H9 (cell line): Measurements from ENCODE around the gene TEX19. TPM values are rescaled to one million over a fixed set of nuclear protein-coding genes. Genes with fewer than 3 reads are reported as not detected.

Experiments used
- DNase-seq: peaks from one replicate; pipeline ENCODE4 v3.0.0-alpha.2; 2017
- H2AFZ ChIP-seq: one replicate; pipeline ENCODE4 v1.6.1; 2013; ENCODE audit warnings: mild to moderate bottlenecking, low read length, control low read depth, moderate library complexity
- H2AK5ac ChIP-seq: 2 replicates; pipeline ENCODE4 v1.6.1; 2013; ENCODE audit warnings: low read length, control low read depth, mixed read lengths; ENCODE audit not compliant: insufficient read length
- H2BK120ac ChIP-seq: one replicate; pipeline ENCODE4 v1.6.1; 2013; ENCODE audit warnings: low read depth, mild to moderate bottlenecking, low read length, control low read depth, inconsistent platforms; ENCODE audit not compliant: poor library complexity, severe bottlenecking
- H2BK12ac ChIP-seq: 2 replicates; pipeline ENCODE4 v1.6.1; 2013; ENCODE audit warnings: low read length, control low read depth, mixed read lengths, low read depth; ENCODE audit not compliant: insufficient read length
- H2BK15ac ChIP-seq: 2 replicates; pipeline ENCODE4 v1.6.1; 2013; ENCODE audit warnings: low read depth, low read length, control low read depth
- H2BK20ac ChIP-seq: one replicate; pipeline ENCODE4 v1.6.1; 2013; ENCODE audit warnings: low read depth, mild to moderate bottlenecking, low read length, control low read depth, inconsistent platforms; ENCODE audit not compliant: poor library complexity, severe bottlenecking
- H2BK5ac ChIP-seq: 2 replicates; pipeline ENCODE4 v1.6.1; 2013; ENCODE audit warnings: low read length, control low read depth, mixed read lengths; ENCODE audit not compliant: insufficient read length
- H3K14ac ChIP-seq: 2 replicates; pipeline ENCODE4 v1.6.1; 2013; ENCODE audit warnings: low read length, control low read depth; ENCODE audit not compliant: insufficient read depth
- H3K18ac ChIP-seq: 2 replicates; pipeline ENCODE4 v1.6.1; 2013; ENCODE audit warnings: low read depth, mild to moderate bottlenecking, mixed read lengths, low read length, control low read depth; ENCODE audit not compliant: insufficient read length
- H3K23ac ChIP-seq: 2 replicates; pipeline ENCODE4 v1.6.1; 2013; ENCODE audit warnings: low read length, control low read depth, mixed read lengths, low read depth; ENCODE audit not compliant: insufficient read length
- H3K23me2 ChIP-seq: 2 replicates; pipeline ENCODE4 v1.6.1; 2013; ENCODE audit warnings: low read depth, mild to moderate bottlenecking, mixed read lengths, low read length, control low read depth; ENCODE audit not compliant: insufficient read length, poor library complexity, severe bottlenecking
- H3K27ac ChIP-seq: 2 replicates; pipeline ENCODE4 v1.5.1; 2013; ENCODE audit warnings: low read length, control low read depth, mixed read lengths, low read depth; ENCODE audit not compliant: insufficient read length
- H3K27me3 ChIP-seq: 2 replicates; pipeline ENCODE4 v1.6.1; 2013; ENCODE audit warnings: low read length, control low read depth, inconsistent platforms; ENCODE audit not compliant: insufficient read depth
- H3K4ac ChIP-seq: 2 replicates; pipeline ENCODE4 v1.6.1; 2013; ENCODE audit warnings: low read depth, mild to moderate bottlenecking, control low read depth, inconsistent platforms, low read length, moderate library complexity
- H3K4me1 ChIP-seq: 2 replicates; pipeline ENCODE4 v1.6.1; 2013; ENCODE audit warnings: low read length, control low read depth, inconsistent platforms; ENCODE audit not compliant: insufficient read depth
- H3K4me2 ChIP-seq: 2 replicates; pipeline ENCODE4 v1.6.1; 2013; ENCODE audit warnings: low read length, control low read depth, mixed read lengths; ENCODE audit not compliant: insufficient read length, insufficient read depth
- H3K56ac ChIP-seq: 2 replicates; pipeline ENCODE4 v1.6.1; 2013; ENCODE audit warnings: low read depth, mild to moderate bottlenecking, mixed read lengths, low read length, control low read depth; ENCODE audit not compliant: insufficient read length
- H3K79me1 ChIP-seq: 2 replicates; pipeline ENCODE4 v1.6.1; 2013; ENCODE audit warnings: low read depth, mild to moderate bottlenecking, moderate library complexity, low read length, control low read depth, inconsistent platforms; ENCODE audit not compliant: insufficient read depth, poor library complexity, severe bottlenecking
- H3K79me2 ChIP-seq: 2 replicates; pipeline ENCODE4 v1.6.1; 2013; ENCODE audit warnings: low read length, control low read depth, inconsistent platforms; ENCODE audit not compliant: insufficient read depth
- H3K9ac ChIP-seq: 2 replicates; pipeline ENCODE4 v1.6.1; 2013; ENCODE audit warnings: low read length, control low read depth, mixed read lengths; ENCODE audit not compliant: insufficient read length; ENCODE audit errors: extremely low read depth
- H3K9me3 ChIP-seq: one replicate; pipeline ENCODE4 v1.6.1; 2013; ENCODE audit warnings: low read depth, low read length, inconsistent platforms; ENCODE audit not compliant: control insufficient read depth
- H3T11ph ChIP-seq: one replicate; pipeline ENCODE4 v1.6.1; 2013; ENCODE audit warnings: mild to moderate bottlenecking, low read length, control low read depth, inconsistent platforms
- H4K20me1 ChIP-seq: one replicate; pipeline ENCODE4 v1.6.1; 2013; ENCODE audit not compliant: control insufficient read depth, insufficient read length, insufficient read depth
- H4K5ac ChIP-seq: 2 replicates; pipeline ENCODE4 v1.6.1; 2013; ENCODE audit warnings: low read depth, mild to moderate bottlenecking, mixed read lengths, low read length, control low read depth; ENCODE audit not compliant: insufficient read length
- H4K8ac ChIP-seq: replicated peaks from 2 replicates; pipeline ENCODE4 v1.6.1; 2013; ENCODE audit warnings: low read length, control low read depth, mixed read lengths, low read depth; ENCODE audit not compliant: insufficient read length
- H4K91ac ChIP-seq: 2 replicates; pipeline ENCODE4 v1.6.1; 2013; ENCODE audit warnings: low read depth, mild to moderate bottlenecking, moderate library complexity, mixed read lengths, low read length, control low read depth; ENCODE audit not compliant: insufficient read length
- H3K27ac Mint-ChIP-seq, 3 experiments: 2 replicates in 2 of 3; 3 replicates in 1 of 3; pipeline ENCODE4 v1.8.0; 2020 to 2021; ENCODE audit warnings: mixed read lengths in 3 of 3, mild to moderate bottlenecking in 1 of 3, moderate library complexity in 1 of 3
- H3K27me3 Mint-ChIP-seq: 2 replicates; pipeline ENCODE4 v1.8.0; 2021; ENCODE audit warnings: low read depth, mild to moderate bottlenecking, moderate library complexity, mixed read lengths
- H3K36me3 Mint-ChIP-seq, 3 experiments: 2 replicates in 2 of 3; 3 replicates in 1 of 3; pipeline ENCODE4 v1.8.0; 2020 to 2021; ENCODE audit warnings: low read depth in 3 of 3, mixed read lengths in 3 of 3; ENCODE audit not compliant: insufficient read depth in 1 of 3
- H3K4me1 Mint-ChIP-seq, 2 experiments: 2 replicates each; pipeline ENCODE4 v1.8.0; 2020; ENCODE audit warnings: mixed read lengths in 2 of 2
- H3K4me3 Mint-ChIP-seq, 2 experiments: 2 replicates in 1 of 2; 3 replicates in 1 of 2; pipeline ENCODE4 v1.8.0; 2020 to 2021; ENCODE audit warnings: mild to moderate bottlenecking in 2 of 2, mixed read lengths in 2 of 2, moderate library complexity in 1 of 2
- H3K9me3 Mint-ChIP-seq, 2 experiments: 2 replicates in 1 of 2; 3 replicates in 1 of 2; pipeline ENCODE4 v1.8.0; 2020; ENCODE audit warnings: mild to moderate bottlenecking in 2 of 2, mixed read lengths in 2 of 2, moderate library complexity in 1 of 2
- CTCF ChIP-seq: fragments of 200-600 bp; sonication (generic); conservative IDR thresholded peaks from 3 replicates; pipeline ENCODE4 v1.8.0; 2021; ENCODE audit warnings: antibody characterized with exemption, mild to moderate bottlenecking
- whole genome bisulfite sequencing: extraction: QIAGEN DNeasy Blood & Tissue Kit; methylation state at CpG from one replicate; pipeline ENCODE4 v1.1.7; 2013; ENCODE audit warnings: missing lambda C conversion rate, low lambda C conversion rate, mixed read lengths; ENCODE audit not compliant: insufficient read length; ENCODE audit errors: extremely low coverage; 5-methylcytosine and 5-hydroxymethylcytosine counted together
- total RNA-seq: library from RNA; stranded (reverse); gene quantifications from 2 replicates; pipeline ENCODE4 v1.2.1, GENCODE V29; 2021

The TEX19 gene
- total RNA-seq, 1 experiment from 2014 or later = 1.4 TPM

- no peak overlapping the region for H2AFZ ChIP-seq
- H3K9me3 ChIP-seq = no peaks in the 10 kb centered on the region
- no peak overlapping the region for H3K18ac ChIP-seq
- H2AK5ac ChIP-seq = no peak overlapping the region
- H3K27ac ChIP-seq = no peak overlapping the region
- H3K4me2 ChIP-seq = no peak overlapping the region
- no peak overlapping the region for H3K23ac ChIP-seq
- Mint-ChIP-seq H3K36me3 (no peaks in the 10 kb centered on the region; a peak in 1 of 7 replicates), H3K27ac (no peak overlapping the region), H3K27me3 (peaks cover 84% of the 10 kb centered on the region), H3K4me3 (no peak overlapping the region), H3K4me1 (peaks cover 22 to 46% of the 10 kb centered on the region in 2 experiments), H3K9me3 (0 out of 5 replicates have a peak, but pooled peaks cover 0 to 3% of the 10 kb centered on the region in 2 experiments)
- no peaks in the 10 kb centered on the region for H3K23me2 ChIP-seq
- no peak overlapping the region for H3T11ph ChIP-seq
- H2BK20ac ChIP-seq = no peak overlapping the region
- no peak overlapping the region for H2BK12ac ChIP-seq
- H4K5ac ChIP-seq = no peak overlapping the region
- no peak overlapping the region for H3K9ac ChIP-seq
- no peak overlapping the region for H4K8ac ChIP-seq
- H3K79me2 ChIP-seq = no peaks in the 10 kb centered on the region
- no peak overlapping the region for H3K4ac ChIP-seq
- peaks cover 10% of the 10 kb centered on the region; the same call in 1 of the 2 replicates for H3K27me3 ChIP-seq
- H3K14ac ChIP-seq = no peak overlapping the region
- H3K4me1 ChIP-seq = peaks cover 5% of the 10 kb centered on the region; the same call in 1 of the 2 replicates
- H2BK5ac ChIP-seq = no peak overlapping the region
- H3K79me1 ChIP-seq = no peaks in the 10 kb centered on the region
- no peak for DNase-seq
- no peak overlapping the region for H2BK120ac ChIP-seq
- no CpG with 5 or more reads among the region's 25 CpGs for WGBS
- no peaks in the 10 kb centered on the region for H4K20me1 ChIP-seq
- H4K91ac ChIP-seq = no peak overlapping the region
- H3K56ac ChIP-seq = no peak overlapping the region
- H2BK15ac ChIP-seq = no peak overlapping the region
- no peak for TF ChIP-seq CTCF
These were observed 27.6 kb upstream of the TEX19 start for GRCh38 chr17:82331345-82331939.
